GM19438 (cell line): Measurements from ENCODE around the gene NCF4.

Experiments
- ATAC-seq: cut with Tn5 transposase; IDR thresholded peaks from one replicate; pipeline ENCODE4 v1.9.1; 2021; ENCODE audit warnings: low read depth; ENCODE audit not compliant: unreplicated experiment

Gene NCF4

GRCh38 chr22:36918586-36919284 is 57.9 kb downstream of the NCF4 start:
- no peak for ATAC-seq

- no peak for ATAC-seq
Measured at GRCh38 chr22:36921309-36922104, 60.7 kb downstream of the NCF4 start.

GRCh38 chr22:36922105-36922608 is 61.4 kb downstream of the NCF4 start:
- ATAC-seq: no peak

GRCh38 chr22:36922711-36923110 is 61.9 kb downstream of the NCF4 start:
- no peak for ATAC-seq

GRCh38 chr22:36923131-36923788 is 62.5 kb downstream of the NCF4 start:
- no peak for ATAC-seq

- ATAC-seq: no peak
Measured at GRCh38 chr22:36924151-36924698, 63.4 kb downstream of the NCF4 start.

- ATAC-seq: no peak
Measured at GRCh38 chr22:36925388-36926290, 64.8 kb downstream of the NCF4 start.

- ATAC-seq: no peak
Measured at GRCh38 chr22:36926309-36926708, 65.5 kb downstream of the NCF4 start.

- no peak for ATAC-seq
Measured at GRCh38 chr22:36926721-36927435, 66.1 kb downstream of the NCF4 start.
